ENCODE measurements around the gene ZC3H6.

DNA sequence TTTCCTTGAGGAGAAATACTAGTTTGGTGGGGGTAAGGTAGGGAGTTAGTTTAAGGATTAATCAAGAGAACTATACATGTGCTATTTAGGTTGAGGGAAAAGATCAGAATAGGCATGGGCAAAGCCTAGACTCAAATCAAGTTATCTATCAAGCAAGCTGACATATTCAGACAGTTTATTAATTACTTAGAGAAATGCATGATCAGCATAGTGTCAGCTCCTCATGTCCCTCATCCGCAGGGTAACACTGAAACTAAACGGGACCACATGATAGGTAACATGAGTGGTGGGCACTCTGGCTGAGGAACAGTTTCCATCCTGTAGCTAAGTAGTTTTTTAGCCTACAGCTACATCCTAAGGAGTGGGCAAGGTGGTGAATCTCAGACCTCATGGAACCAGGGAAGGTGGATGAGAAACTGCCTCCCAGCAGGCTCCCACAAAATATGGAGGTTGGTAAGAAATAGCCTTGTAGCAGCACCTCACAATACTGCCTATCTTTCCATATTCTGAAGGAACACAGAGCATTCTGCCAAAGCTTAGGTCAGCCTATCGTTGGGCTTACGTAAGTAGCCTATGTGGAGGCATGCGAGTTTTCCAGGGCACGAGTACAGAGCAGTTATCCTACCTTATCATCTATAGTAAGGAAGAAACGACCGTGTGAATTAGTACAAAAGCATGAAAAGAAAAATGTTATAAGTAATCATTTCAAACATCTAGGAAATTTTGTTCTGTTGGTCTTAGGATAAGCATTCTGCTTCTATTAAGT, 18.4 kb downstream of the ZC3H6 start:
- no peak for TF ChIP-seq CTCF (IDR thresholded peaks at IDR 0.05)
- no peak for TF ChIP-seq POLR2A (IDR thresholded peaks at IDR 0.05)
